Suprapubic skin (tissue), 4 donors: ENCODE data around the gene RHOT1.

ENCODE experiments used
- CTCF ChIP-seq, 2 donors: fragments of 200-600 bp in 1 of 2; fragments of 450-650 bp in 1 of 2; sonication (generic) in 1 of 2; IDR thresholded peaks; one replicate each; pipeline ENCODE4 v1.5.1; 2016 to 2019; ENCODE audit warnings: antibody characterized with exemption in 2 of 2, mild to moderate bottlenecking in 1 of 2, moderate library complexity in 1 of 2
- POLR2A ChIP-seq, 2 donors: fragments of 450-650 bp; IDR thresholded peaks; one replicate each; pipeline ENCODE4 v1.6.1; 2017; ENCODE audit warnings: antibody characterized with exemption in 2 of 2, mild to moderate bottlenecking in 2 of 2, moderate library complexity in 2 of 2
- POLR2AphosphoS5 ChIP-seq, 3 donors: sonication (generic); formaldehyde crosslinking; IDR thresholded peaks; one replicate each; pipeline ENCODE4 v1.6.1; 2017; ENCODE audit warnings: antibody characterized with exemption in 3 of 3

GRCh38 chr17:32223703-32224102 is 81.4 kb downstream of the RHOT1 start:
- TF ChIP-seq POLR2AphosphoS5 (IDR thresholded peaks at IDR 0.05) (no peak), CTCF (IDR thresholded peaks at IDR 0.05) (no peak), POLR2A (IDR thresholded peaks at IDR 0.05) (no peak)
